Ovary (tissue), 3 donors: ENCODE results near the gene METRNL.

Experiments
- EP300 ChIP-seq: sonication (generic); formaldehyde crosslinking; IDR thresholded peaks from one replicate; pipeline ENCODE4 v1.6.1; 2017; ENCODE audit warnings: antibody characterized with exemption
- POLR2A ChIP-seq: fragments of 450-650 bp; IDR thresholded peaks from one replicate; pipeline ENCODE4 v1.6.1; 2017; ENCODE audit warnings: antibody characterized with exemption, mild to moderate bottlenecking, moderate library complexity
- TF ChIP-seq, protein P1 (sequence below), 3 donors: fragments of 450-650 bp in 2 of 3; fragments of 200-600 bp in 1 of 3; IDR thresholded peaks; one replicate each; pipeline versions ENCODE4 v1.5.1 to v1.8.0; 2016 to 2022; ENCODE audit warnings: antibody characterized with exemption in 3 of 3, mild to moderate bottlenecking in 1 of 3
- donor health status: DM: no; HTN: no; CAD: no.

DNA sequence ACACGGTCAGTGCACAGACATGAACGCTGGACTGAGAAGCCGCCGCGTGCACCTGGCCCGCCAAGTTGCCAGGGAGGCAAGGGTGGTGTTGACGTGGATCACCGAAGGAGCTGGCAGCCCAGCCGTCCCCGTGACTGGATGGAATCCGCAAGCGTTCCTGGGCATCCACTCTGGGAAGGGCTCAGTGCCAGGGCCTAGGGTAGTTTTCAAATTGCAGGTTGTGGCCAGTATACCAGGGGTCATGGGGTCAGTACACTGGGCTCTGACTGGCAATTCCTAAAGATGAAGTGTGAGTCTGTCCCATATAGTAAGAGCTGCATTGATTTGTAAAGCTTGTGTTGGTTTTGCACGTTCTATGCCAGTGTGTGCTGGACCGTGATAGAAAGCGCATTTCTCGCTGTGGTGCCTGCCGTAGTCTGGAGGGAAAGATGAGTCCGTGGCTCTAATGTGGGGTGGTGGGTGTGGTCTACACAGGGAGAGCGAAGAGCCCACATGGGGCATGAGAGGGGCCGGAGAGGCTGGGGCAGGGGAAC is 21.1 kb upstream of the METRNL start:
- TF ChIP-seq, protein P1, sequence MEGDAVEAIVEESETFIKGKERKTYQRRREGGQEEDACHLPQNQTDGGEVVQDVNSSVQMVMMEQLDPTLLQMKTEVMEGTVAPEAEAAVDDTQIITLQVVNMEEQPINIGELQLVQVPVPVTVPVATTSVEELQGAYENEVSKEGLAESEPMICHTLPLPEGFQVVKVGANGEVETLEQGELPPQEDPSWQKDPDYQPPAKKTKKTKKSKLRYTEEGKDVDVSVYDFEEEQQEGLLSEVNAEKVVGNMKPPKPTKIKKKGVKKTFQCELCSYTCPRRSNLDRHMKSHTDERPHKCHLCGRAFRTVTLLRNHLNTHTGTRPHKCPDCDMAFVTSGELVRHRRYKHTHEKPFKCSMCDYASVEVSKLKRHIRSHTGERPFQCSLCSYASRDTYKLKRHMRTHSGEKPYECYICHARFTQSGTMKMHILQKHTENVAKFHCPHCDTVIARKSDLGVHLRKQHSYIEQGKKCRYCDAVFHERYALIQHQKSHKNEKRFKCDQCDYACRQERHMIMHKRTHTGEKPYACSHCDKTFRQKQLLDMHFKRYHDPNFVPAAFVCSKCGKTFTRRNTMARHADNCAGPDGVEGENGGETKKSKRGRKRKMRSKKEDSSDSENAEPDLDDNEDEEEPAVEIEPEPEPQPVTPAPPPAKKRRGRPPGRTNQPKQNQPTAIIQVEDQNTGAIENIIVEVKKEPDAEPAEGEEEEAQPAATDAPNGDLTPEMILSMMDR (IDR thresholded peaks at IDR 0.05) = no peak
- TF ChIP-seq POLR2A (no peak), EP300 (no peak)
